Kidney capillary endothelial cell (primary cell): Measurements from ENCODE around the gene HIGD1B.
A peak's percentile ranks its signal among the peaks of the same experiment; 100 is the strongest.
"Not testable (repeated sequence)": the region's sequence is repeated elsewhere in the genome, so short reads cannot be mapped to it uniquely, and the experiment has no call there.

ENCODE experiments used
- DNase-seq: peaks from one replicate; pipeline ENCODE4 v3.0.0-alpha.2; 2018; ENCODE audit warnings: low spot score

The HIGD1B gene

GRCh38 chr17:44847586-44847985 is at the start of gene HIGD1B:
HIGD1B (plus strand) TSS chr17:44847883; CDS start chr17:44848153, 270 bp downstream.
- no peak for DNase-seq

- no peak for DNase-seq
Measured at GRCh38 chr17:44798356-44798755, 49.3 kb upstream of the HIGD1B start.

GRCh38 chr17:44801880-44802279 is 45.8 kb upstream of the HIGD1B start:
- DNase-seq = no peak

- DNase-seq = no peak
Measured at GRCh38 chr17:44804302-44805089, 43.2 kb upstream of the HIGD1B start.

GRCh38 chr17:44807093-44807816 is 40.4 kb upstream of the HIGD1B start:
- no peak for DNase-seq

- no peak for DNase-seq
Measured at GRCh38 chr17:44807817-44808155, 39.9 kb upstream of the HIGD1B start.

- no peak for DNase-seq
Measured at GRCh38 chr17:44808156-44808555, 39.5 kb upstream of the HIGD1B start.

GRCh38 chr17:44808656-44809388 is 38.9 kb upstream of the HIGD1B start:
- not testable (repeated sequence) for DNase-seq

GRCh38 chr17:44812263-44812662 is 35.4 kb upstream of the HIGD1B start:
- no peak for DNase-seq

GRCh38 chr17:44818508-44818907 is 29.2 kb upstream of the HIGD1B start:
- DNase-seq = not testable (repeated sequence)

GRCh38 chr17:44820631-44821212 is 27.0 kb upstream of the HIGD1B start:
- peak; percentile 71 for DNase-seq

GRCh38 chr17:44825236-44825635 is 22.4 kb upstream of the HIGD1B start:
- not testable (repeated sequence) for DNase-seq

GRCh38 chr17:44826123-44826790 is 21.4 kb upstream of the HIGD1B start:
- no peak for DNase-seq

GRCh38 chr17:44827863-44828262 is 19.8 kb upstream of the HIGD1B start:
- no peak for DNase-seq

GRCh38 chr17:44828919-44829522 is 18.7 kb upstream of the HIGD1B start:
- peak; percentile 46 for DNase-seq

GRCh38 chr17:44829523-44830358 is 17.9 kb upstream of the HIGD1B start, which contains the start of gene GJC1:
GJC1 (minus strand) TSS chr17:44830287; CDS start chr17:44805817, 24,470 bp downstream.
- DNase-seq = peak; percentile 20

GRCh38 chr17:44830359-44831288 is 17.1 kb upstream of the HIGD1B start:
- peak; percentile 20 for DNase-seq

- no peak for DNase-seq
Measured at GRCh38 chr17:44831371-44831770, 16.3 kb upstream of the HIGD1B start.

- no peak for DNase-seq
Measured at GRCh38 chr17:44832805-44833204, 14.9 kb upstream of the HIGD1B start.
